CMK (cell line): ENCODE results near the gene USP7.
"Not testable (repeated sequence)": the region's sequence is repeated elsewhere in the genome, so short reads cannot be mapped to it uniquely, and the experiment has no call there.

ENCODE experiments used
- DNase-seq: peaks from one replicate; pipeline ENCODE4 v3.0.0-alpha.2; 2010; ENCODE audit warnings: low read depth

USP7 gene

DNA sequence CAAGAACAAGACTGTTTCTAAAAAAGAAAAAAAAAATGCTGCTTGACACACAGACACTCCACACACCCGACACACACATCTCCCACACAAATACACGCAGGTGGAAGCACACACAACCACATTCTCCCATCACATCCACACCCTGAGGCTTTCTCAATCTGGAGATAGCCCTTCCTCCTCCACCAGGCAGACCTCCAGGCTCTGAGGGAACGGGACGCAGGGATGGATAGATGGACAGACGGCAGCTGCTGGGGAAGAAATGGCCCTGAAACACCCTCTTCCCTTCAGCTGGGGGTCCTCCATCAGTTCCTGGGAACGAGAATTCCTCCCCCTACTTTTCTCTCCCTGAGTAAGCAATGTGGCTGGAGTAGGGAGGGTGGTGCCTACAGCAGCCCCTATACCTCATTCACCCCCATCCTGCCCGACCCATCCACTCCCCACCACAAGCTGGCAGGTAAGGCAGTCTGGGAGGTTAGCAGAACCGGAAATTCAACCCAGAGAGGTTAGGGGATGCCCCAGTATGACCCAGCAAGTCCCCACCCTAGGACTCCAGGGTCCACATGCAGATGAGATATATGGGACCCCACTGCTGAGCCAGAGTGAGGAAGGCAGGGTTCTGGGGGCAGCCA lies 85.7 kb downstream of the USP7 start:
- no peak for DNase-seq

GRCh38 chr16:8875317-8875716 lies 88.4 kb downstream of the USP7 start:
- DNase-seq: not testable (repeated sequence)

DNA sequence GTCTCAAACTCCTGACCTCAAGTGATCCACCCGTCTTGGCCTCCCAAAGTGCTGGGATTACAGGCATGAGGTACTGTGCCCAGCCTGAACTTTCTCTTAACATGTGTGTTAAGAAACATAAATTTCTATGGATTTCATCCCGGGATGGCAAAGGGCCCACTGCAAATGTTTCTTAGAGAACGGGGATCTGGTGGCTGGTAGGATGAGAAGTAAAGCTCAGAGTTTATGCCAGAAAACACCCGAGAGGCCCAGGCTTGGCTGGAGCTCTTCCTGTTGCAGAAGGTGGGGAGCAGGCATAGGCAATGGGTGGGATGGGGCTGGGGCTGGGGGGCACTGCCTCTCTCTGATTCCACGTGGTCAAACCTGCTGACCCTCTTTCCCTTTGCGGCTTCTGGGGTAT lies 89.3 kb downstream of the USP7 start:
- DNase-seq: no peak

GRCh38 chr16:8873866-8874195 lies 89.9 kb downstream of the USP7 start:
- not testable (repeated sequence) for DNase-seq

DNA sequence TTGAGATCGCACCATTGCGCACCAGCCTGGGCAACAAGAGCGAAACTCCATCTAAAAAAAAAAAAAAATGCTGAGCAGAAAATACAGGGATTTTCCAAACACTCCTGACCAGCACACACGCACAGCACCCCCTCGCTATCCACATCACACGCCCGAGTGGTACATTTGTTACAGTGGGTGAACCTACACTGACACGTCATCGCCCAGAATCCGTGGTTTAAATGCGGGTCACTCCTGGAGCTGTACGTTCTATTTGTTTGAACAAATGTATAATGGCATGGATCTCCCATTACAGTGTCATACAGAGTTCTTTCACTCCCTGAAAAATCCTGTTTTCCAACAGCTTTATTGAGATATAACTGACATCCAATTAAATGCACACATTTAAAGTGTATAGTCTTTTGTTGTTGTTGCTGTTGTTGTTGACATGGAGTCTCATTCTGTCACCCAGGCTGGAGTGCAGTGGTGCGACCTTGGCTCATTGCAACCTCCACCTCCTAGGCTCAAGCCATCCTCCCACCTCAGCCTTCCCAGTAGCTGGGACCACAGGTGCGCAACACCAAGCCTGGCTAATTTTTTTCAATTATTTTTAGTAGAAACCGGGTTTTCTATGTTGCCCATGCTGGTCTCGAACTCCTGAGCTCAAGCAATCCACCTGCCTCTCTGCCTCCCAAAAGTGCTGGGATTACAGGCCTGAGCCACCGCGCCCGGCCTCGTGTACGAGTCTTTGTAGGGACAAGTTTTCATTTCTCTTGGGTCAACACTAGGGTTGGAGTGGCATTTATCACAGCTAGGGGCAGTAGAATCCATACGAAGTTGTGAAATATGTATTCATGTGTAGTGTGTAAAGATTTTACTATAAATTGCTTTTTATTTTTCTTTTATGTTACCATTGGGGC lies 90.5 kb downstream of the USP7 start:
- DNase-seq: no peak

DNA sequence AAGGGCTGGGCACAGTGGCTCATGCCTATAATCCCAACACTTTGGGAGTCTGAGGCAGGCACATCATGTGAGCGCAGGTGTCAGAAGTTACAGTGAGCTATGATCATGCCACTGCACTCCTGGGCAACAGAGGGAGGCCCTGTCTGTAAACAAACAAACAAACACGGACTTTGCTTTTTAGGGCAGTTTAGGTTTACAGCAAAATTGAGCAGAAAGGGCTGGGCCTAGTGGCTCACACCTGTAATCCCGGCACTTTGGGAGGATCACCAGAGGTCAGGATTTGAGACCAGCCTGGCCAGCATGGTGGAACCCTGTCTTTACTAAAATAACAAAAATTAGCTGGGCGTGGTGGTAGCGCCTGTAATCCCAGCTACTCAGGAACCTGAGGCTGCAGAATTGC lies 91.6 kb downstream of the USP7 start:
- DNase-seq: no peak

- not testable (repeated sequence) for DNase-seq
Measured at GRCh38 chr16:8869988-8870241, 93.8 kb downstream of the USP7 start.

- DNase-seq: no peak
Measured at GRCh38 chr16:8869212-8869987, 94.3 kb downstream of the USP7 start.

DNA sequence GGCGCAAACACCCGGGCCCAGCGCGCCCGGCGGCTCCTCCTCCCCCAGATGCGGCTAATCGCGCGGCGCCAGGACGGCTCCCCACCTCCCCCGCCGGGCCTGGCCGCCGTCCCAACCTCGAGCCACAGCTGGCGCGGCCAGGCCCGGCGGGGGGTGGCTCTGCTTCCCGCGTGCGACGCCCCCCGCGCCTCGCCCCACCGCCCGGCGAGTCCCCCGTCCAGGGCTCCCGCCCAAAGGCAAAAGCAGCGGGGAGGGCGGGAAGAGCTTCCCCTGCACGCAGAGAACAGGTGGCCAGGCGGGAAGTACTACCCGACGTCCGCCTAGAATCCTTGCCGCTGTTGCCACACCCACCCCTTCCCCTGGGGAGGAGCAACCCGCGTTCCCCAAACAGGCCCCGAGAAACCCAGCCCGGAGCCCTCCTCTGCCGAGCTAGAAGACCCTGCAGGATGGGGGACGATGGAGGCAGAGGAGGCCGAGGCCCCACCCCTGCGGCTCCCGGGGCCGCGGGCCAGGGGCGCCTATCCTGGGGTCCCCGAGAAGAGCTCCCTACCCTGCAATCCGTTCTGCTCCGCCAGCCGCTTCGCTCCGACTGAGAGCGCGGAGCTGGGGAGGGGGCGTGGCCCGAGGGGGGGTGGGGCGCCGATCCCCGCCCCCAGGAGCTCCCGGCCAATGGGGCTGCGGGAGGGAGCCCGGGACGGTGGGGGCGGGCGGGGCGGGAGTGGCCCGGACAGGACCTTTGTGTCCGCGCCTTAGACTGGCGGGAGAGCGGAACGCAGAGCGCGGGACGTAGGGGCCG lies 95.1 kb downstream of the USP7 start, which contains the start of gene CARHSP1:
CARHSP1 (minus strand) TSS at position 591 of the 796 bp plus-strand sequence. CDS start 9,678 bp downstream, outside the sequence.
- DNase-seq: peak; percentile 83

DNA sequence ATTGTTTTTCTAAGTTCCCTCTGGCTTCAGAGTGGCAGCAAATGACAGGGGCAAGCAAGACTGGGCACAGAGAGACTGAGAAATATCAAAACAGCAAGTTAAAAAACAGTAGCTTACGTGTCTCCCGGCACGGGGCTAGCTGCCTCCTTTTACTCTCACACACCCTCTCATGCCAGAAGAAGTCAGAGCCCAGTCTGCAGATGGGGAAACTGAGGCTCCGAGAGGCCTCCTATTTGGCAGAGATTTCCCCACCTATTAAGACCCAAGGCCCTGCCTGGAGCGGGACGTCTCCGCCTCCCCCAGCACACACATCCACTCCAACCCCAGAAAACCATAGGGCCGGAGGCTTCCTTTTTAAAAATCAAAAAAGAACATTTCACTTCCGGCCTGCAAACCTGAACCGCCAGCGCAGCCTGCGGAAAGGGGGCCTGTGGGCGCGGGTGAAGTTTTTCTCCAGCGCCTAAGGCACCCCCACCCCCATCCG lies 95.7 kb downstream of the USP7 start:
- DNase-seq: no peak

GRCh38 chr16:8867216-8867931 lies 96.3 kb downstream of the USP7 start:
- no peak for DNase-seq

- no peak for DNase-seq
Measured at GRCh38 chr16:8866884-8867215, 96.9 kb downstream of the USP7 start.

DNA sequence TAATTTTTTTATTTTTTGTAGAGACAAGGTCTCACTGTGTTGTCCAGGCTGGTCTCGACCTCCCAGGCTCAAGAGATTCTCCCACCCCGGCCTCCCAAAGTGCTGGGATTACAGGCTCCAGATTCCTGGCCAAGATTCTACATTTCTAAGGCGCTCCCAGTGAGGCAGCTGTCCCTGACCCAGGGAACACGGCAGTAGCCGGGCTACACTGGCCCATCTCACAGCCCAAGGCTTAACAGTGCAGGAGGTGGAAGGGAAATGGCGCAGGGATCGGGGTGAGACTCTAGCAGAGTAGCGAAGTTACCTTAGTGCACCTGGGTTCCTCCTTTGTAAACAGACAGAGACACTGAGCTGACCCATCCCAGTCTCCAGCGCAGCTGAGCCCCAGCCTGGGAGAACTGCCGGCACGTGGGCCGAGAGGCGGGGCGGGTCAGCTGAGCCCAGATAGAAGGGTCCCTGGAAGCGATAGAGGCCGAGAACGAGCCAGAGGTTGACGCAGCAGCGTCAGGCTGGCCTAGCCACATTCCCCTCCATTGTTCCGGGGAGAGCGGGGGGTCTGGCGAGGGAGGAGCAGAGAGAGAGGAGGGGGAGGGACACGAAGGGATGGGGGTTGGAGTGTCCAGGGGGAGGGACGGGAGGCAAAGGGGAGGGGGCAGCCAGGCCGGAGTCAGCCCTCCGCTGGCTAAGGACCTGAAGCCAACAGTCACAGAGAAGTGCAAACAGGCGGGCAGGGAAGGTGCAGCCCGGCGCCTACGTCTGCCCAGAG lies 97.4 kb downstream of the USP7 start:
- no peak for DNase-seq

DNA sequence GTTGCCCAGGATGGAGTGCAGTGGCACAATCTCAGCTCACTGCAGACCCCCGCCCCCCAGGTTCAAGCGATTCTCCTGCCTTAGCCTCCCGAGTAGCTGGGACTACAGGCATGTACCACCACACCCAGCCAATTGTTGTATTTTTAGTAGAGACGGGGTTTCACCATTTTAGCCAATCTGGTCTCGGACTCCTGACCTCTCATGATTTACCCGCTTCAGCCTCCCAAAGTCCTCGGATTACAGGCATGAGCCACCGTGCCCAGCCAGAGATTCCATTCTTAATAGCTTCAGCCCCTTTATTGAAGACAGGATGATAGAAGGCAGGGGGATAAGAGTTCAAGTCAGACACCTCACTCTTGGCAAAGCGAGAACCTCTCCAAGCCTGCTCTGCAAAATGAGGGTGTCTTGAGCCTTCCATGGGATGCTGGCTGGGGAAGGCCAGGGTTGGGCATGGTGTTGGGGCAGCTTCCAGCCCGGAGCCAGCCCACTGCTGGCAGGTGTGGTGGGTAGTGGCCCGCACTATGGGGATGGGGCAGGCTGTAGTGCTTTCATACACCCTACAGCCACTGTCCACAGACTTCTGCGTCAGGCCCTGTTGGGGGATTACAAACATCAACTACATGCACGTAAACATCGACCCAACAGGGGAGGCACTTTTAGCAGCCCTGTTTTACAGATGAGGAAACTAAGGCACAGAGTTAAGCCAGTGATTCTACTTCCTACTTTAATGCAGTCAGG lies 98.4 kb downstream of the USP7 start:
- no peak for DNase-seq

DNA sequence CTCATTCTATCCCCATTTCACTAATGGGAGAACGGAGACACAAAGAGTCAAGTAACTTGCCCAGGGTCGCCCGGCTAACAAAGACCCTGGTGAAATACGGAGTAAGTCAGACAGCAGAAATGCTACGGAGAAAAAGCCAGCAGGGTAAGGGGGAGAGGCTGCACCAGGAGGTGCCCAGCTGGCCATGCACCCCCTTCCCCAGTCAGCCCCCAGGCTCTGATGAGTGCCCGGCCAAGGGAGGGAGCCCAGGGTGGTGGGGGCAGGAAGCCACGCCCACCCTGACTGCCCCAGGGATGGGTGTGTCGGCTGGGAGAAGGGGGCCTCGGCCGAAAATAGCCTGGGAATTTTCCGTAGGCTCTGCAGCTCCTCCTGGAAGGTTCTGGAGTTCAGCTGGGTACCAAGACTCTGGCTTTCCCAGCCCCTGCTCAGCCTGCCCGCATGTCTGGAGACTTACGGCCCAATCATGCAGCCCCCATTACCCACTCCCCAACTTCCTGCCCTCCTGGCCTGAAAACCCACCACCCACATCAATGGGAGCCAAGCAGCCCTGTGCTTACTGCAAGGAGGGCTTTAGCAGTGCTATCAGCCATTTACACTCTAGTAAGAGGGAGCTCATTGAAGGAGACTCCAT lies 99.1 kb downstream of the USP7 start:
- DNase-seq: no peak

- DNase-seq: no peak
Measured at GRCh38 chr16:8863594-8864424, 99.9 kb downstream of the USP7 start.

GRCh38 chr16:8862309-8863130 lies 101.2 kb downstream of the USP7 start:
- no peak for DNase-seq
